Colon (tissue), 2 donors: Measurements from ENCODE around the gene SOCS7.

Experiments
- FAIRE-seq: peaks from 2 replicates; lab custom pipeline; 2012; peaks lifted over from hg19 to GRCh38; lab: Jason Lieb, UNC
- donor health status: control.
- donor health status: control.

Gene SOCS7

DNA sequence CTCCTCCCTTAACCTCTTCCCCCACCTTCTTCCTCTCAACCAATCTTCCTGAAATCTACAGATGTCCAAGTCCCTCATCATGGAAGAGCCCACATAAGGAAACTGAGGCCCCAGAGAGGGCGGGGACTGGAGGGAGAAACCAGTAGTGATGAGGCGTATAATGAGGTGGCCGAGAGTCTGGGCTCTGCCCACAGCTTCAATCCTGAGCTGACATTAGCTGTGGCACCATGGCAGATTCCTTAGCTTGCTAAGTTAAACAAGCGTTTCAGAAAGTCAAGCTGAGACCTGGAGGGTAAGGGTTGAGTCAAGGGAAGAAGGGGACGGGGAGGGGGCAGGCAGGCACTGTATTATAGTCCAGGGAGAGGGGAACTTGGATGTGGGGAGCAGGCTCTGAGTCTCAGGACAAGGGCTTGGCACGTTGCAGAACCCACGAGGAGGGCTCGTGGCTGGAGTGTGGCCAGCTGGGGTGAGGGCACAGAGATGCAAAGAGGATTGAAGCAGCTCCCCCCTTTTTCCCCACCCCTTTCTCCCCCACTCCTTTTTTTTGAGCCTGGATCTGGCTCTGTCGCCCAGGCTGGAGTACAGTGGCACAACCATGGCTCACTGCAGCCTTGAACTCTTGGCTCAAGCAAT, 89.9 kb downstream of the SOCS7 start:
- FAIRE-seq: no peak

DNA sequence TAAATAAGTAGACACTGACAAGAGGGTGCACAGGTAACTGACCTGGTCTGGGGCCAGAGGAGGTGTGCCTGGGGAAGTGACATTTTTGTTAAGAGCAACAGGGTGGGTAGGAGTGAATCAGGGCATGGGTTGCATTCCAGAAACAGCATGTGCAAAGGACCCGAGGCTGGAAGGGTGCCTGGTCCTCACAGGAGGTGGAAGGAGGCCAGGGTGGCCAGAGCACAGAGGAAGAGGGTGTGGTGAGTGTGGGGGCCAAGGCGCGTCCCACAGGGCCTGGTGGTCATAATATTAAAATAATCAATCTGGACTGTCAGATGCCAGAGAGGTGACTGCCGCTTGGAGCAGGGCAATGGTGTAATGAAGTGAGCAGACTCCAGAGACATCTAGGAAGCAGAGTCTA, 90.9 kb downstream of the SOCS7 start:
- no peak for FAIRE-seq

DNA sequence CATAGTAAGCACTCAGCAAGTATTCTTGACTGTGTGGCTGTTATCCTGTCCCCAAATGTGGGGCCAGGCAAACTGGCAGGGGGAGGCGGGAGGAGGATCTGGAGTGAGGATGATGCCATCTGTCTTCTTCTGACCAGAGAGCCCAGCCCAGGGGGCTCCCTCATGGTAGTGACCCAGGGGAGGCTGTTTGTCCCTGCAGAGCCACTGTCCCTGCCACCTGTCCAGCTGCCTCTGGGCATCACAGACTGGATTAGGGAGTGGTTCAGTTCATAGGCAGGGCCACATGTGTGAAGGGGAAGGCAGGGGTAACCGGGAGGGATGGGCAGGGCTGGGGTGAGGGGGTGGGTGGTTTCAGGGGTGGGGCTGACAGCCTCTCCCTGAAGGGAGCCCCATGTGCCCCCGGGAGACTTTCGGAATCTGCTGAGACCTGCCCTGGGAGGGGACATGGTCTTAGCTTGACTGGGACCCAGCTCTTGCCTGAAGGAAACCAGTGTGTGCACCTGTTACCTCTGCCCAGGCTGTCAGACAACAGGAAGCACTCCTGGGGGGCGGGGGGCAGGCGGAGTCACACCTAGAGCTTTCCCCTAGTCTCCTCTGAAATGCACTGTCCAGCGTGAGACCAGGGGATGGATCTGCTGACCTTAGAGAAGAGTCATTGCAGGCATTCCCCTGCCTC, 91.8 kb downstream of the SOCS7 start:
- FAIRE-seq: no peak

DNA sequence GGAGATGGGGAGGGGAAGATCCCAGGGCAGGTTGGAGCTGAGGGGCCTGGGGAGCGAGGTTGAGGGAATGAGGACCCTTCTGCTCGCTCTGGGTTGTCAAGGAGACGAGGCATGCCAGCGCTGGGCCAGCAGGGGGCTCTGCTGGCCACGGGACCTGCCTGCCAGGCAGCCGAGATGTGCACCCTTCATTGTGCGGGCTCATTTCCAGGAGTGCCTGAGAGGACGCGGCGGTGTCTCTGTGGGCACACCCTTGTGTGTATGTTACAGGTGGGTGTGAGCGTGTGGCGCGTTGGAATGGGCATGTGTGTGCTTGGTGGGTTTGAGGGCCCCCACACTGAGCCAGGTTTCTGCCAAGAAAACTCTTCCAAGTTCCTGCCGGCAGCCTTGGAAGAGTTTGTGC, 92.5 kb downstream of the SOCS7 start:
- FAIRE-seq: no peak

DNA sequence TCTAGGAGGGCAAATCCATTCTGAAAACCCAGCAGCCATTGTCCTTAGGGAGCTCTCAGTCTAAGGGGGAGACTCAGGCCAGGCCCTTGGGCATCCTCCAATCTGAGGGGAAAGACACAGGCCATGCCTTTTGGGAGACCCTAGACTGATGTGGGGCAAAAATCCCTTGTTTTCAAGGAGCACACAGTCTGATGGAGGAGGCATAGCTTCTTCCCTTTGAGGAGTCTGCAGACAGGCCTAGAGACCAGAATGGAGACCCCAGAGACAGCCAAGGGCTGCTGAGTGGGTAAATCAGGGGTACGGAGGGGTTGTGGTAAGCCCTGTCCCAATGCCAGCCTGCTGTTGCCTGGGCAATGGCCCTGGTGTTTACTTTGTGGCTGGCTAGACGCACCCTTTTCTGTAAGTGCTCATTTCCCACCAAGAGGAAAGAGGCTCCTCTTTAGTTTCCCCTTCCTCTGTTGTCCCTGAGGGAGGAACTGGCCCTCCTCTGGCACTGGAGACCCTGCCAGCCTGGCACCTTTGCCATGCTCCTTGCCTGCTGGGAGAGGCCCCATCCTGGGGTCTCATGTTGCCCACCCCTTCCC, 96.0 kb downstream of the SOCS7 start:
- no peak for FAIRE-seq

DNA sequence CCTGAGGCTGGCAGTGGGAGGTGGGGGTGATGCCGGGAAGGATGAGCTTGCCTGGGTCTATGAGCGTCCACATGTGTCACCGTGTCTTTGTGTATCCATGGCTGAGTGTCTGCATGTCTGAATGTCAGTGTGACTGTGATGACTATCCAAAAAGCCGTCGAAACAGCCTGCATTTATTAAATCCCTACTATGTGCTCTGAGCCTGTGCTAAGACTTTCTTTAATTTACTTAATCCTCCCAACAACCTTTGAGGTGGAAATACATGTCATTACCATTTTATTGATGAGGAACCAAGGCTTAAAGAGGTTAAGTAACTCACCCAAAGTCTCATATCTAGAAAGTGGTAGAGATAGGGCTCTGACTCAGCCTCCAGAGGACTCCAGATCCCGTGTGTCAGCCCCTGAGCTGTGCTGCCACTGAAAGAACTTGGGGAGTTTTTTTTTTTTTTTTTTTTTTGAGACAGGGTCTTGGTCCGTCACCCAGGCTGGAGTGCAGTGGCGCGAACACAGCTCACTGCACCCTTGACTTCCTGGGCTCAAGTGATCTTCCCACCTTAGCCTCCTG, 96.6 kb downstream of the SOCS7 start:
- no peak for FAIRE-seq

DNA sequence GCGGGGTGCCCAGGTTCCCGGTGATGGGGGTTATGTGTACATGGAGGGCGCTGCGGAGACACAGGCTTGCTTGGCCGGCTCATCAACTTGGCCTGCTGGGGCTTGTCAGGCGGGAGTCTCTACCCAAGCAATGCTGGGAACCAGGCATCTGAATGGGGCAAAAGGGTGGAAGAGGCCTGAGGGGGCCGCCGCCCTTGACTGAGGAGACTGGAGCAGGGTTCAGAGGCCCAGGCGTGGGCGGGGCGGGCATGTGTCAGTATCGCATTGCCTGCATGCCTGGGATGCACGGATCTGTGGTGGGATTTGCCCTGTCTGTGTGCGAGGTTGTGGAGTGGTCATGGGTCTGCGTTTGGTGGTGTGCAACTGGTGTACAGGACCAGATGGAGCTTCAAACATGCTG, 97.7 kb downstream of the SOCS7 start:
- FAIRE-seq: no peak

DNA sequence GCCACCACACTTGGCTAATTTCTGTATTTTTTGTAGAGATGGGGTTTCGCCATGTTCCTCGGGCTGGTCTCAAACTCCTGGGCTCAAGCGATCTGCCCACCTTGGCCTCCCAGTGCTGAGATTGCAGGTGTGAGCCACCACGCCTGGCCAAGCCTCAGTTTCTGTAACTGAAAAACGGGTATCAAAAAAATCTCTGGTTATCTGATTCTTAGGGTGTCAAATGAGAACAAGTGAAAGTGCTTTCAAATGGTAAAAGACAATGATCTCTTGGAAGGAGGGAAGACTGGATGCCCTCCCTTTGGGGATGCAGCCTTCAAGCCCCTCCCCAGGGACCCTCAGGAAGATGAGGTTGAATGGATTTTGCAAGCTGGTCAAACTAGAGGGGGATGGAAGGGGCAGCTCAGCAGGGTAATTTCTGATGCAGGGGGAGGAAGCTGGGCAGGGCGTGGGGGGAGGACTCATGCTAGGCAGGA, 98.9 kb downstream of the SOCS7 start:
- no peak for FAIRE-seq

DNA sequence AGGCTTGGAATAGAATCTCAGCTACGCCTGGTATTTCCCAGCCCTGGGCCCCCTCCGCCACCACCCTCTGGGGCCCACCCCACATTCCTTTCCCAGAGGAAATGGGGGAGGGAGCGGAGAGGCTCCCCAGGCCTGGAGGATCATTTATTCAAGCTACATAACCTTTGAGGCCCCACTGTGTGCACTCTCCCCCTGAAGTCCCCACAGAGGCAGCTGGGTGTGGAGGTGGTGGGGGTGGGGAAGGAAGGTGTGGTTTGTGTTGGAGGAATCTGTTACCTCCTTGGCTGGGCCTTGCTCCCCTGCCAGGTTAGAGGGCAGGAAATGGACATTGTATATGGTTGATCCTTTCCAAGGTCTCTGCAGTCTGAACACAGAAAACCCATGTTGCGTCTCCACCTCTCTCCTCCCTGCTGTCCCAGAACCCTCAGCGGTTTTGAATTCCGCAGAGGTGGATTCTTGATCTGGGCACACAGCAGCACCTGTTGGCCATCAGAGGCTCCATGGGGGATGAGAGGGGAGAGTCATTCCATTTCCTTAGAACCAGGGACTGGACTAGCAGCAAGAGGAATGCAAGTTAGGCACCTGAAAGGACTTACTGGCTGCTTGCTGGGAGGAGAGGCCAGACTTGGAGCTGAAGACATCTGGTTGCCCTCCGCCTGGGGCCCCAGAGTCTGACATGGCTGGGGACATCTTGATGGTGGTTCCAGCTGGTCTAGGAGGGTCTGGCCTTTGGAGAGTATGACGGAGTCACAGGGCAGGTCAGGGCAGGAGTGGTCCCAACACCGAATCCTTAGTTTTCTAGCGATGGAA, 99.6 kb downstream of the SOCS7 start:
- FAIRE-seq: no peak

DNA sequence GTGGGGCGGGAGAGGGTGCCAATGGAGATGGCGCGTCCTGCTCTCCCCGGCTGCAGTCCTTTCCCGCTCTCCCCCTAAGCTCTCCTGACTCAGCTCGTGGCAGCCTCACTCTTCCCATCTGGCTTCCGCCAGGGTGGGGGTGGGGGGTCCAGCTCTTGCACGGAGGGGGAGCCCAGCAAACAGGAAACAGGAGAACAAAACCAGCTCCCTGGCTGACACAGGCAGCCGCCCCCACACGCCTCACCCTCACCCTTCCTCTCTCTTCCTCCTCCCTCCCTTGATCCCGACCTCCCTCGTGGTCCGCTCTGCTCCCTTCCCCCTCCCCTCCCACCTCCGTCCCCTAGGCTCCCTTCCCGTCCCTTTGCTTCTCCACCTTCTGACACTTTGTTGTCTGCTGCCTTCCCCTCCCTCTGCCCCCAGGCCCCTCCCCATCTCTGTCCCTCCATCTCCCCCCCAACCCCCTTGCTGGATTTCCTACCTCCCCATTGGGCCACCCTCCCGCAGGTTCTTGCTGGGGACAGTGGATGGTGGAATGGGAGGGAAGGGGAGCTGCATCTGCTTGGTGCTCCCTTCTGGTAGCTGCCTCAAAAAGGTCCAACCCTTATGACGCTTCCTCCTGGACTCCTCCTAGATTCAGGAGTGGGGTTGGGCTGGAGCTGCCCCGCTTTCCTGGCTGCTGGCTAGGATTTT, 100.3 kb downstream of the SOCS7 start:
- FAIRE-seq: no peak

DNA sequence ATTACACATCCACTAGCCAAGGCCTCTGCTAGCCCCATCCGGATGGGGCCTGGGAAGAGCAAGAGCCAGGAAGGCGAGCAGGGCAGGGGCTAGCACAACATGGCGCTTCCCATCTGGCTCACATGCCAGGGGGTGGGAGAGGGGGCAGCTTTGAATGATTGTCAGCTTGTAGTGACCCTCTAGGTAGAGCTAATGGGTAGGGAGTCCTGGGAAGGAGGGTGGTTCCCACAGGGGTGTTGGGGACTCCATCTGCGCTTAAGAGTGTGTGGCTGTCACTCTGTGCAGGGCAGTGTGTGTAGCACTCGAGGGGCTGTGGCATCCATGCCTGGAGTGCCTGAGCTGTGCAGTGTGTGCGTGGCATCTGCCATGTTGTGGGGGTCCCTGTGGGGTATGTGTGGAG, 101.1 kb downstream of the SOCS7 start:
- no peak for FAIRE-seq

DNA sequence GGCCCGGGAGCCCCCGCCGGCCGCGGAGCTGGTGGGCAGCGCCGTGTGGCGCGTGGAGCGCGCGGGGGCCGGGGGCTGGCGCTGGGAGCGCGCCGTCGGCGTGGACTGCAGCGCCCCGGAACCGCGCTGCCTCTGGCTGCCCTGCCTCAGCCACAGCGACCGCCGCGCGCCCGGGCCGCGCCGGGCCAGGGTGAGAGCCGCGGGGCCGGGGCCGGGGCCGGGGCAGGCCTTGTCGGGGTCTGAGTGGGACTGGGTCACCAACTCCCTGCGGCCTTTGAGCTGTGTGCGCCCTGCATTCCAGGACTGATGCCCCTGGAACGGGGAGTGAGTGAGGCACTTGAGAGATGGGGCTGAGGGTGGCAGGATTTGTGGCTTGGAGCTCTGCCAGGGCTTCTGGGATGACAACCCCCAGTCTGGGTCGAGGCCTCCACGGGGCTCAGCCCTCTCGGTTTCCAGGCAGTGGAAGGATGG, 102.3 kb downstream of the SOCS7 start:
- no peak for FAIRE-seq

DNA sequence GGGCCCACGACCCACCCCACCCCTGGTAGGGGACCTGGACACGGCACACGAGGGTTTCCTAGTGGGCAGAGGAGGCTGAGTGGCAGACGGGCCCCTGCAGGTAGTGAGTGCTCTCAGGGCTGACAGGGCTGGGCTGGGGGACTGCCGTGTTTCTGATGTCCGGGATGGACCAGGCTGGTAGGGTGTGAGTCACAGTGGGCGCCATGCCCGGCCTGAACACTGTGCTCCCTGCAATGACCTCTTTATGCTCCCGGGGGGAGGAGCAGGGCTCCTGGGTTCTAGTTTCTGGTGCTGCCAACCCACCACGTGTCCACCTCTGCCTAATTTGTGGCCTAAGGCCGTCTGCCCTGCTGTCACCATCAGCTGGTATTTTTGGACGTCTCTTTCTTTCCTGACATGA, 102.9 kb downstream of the SOCS7 start:
- FAIRE-seq: no peak
